ENCODE data around the gene DPY19L3. TPM values are rescaled to one million over a fixed set of nuclear protein-coding genes. Genes with fewer than 3 reads are reported as not detected.
A peak's percentile ranks its signal among the peaks of the same experiment; 100 is the strongest.
"Not testable (repeated sequence)": the region's sequence is repeated elsewhere in the genome, so short reads cannot be mapped to it uniquely, and the experiment has no call there.

The DPY19L3 gene
- total and polyA plus RNA-seq, 8 donors = 31.5 to 79.9 (median 67.0) TPM

DNA sequence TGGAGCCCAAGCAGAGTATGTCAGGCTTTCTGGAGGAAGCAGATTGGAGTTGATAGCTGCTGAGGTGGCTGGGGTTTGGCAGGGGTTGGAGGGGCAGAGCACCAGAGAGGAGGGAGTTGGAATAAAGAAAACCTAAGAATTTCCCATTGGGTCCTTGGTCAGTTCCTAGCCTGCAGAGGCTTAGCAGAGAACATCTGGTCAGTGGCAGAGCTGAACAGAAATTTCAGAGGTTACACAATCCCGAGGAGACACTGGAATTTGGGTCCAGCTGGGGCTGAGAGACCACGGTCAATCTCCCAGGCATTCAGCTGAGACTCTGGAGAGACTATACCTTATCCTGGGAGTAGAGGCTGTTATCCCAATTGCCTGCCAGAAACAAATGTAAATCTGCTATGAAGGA is 84.4 kb downstream of the DPY19L3 start:
- DNase-seq = no peak
- ATAC-seq = no peak
- TF ChIP-seq, protein P1, sequence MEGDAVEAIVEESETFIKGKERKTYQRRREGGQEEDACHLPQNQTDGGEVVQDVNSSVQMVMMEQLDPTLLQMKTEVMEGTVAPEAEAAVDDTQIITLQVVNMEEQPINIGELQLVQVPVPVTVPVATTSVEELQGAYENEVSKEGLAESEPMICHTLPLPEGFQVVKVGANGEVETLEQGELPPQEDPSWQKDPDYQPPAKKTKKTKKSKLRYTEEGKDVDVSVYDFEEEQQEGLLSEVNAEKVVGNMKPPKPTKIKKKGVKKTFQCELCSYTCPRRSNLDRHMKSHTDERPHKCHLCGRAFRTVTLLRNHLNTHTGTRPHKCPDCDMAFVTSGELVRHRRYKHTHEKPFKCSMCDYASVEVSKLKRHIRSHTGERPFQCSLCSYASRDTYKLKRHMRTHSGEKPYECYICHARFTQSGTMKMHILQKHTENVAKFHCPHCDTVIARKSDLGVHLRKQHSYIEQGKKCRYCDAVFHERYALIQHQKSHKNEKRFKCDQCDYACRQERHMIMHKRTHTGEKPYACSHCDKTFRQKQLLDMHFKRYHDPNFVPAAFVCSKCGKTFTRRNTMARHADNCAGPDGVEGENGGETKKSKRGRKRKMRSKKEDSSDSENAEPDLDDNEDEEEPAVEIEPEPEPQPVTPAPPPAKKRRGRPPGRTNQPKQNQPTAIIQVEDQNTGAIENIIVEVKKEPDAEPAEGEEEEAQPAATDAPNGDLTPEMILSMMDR (IDR thresholded peaks at IDR 0.05) = no peak

GRCh38 chr19:32497391-32497790 is 91.8 kb downstream of the DPY19L3 start:
- Histone ChIP-seq H3K36me3 (no peaks in the 10 kb centered on the region), H3K27ac (no peak overlapping the region), H3K27me3 (peaks cover 0 to 5% of the 10 kb centered on the region in 2 donors), H3K4me3 (no peak overlapping the region), H3K9me3 (no peaks in the 10 kb centered on the region), H3K4me1 (no peaks in the 10 kb centered on the region)
- ATAC-seq (no peak), DNase-seq (no peak)
- TF ChIP-seq, protein P1 (IDR thresholded peaks at IDR 0.05) = no peak
- intact Hi-C loops (cut with DNase I) = no loop called here

More for the DNA sequence above, 84.4 kb downstream of the DPY19L3 start:
- Histone ChIP-seq H3K36me3 (peaks cover 0 to 25% of the 10 kb centered on the region in 2 donors), H3K27me3 (no peaks in the 10 kb centered on the region), H3K4me3 (no peak overlapping the region), H3K4me1 (no peaks in the 10 kb centered on the region), H3K9me3 (peaks cover 0 to 4% of the 10 kb centered on the region in 2 donors), H3K27ac (no peak overlapping the region)
- intact Hi-C loops (cut with DNase I) = no loop called here

DNA sequence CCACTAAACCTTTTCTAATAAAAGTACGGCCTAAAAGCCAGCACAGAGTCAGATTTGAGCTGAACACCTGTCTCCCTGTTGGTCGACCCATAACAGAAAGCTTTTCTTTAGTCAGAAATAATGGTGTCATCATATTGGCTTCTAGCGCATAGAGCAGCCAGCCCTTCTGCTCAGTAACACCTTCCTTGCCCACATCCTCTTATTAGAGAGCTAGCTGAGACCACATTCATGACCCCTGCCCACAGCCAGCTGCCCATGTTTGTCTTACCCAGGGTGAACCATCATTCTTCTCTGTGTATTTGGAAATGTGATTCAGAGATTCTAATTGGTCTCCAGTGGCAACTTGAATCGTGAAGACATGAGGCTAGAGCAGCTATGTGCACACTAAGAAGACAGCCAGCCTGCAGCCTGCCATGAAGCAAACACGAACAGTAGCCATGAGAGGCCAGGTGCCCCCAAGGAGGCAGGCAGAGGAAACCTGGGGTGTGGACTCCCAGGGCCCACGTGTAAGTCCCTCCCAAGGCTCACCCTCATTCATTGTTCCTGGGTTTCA is 93.2 kb downstream of the DPY19L3 start:
- ATAC-seq (no peak), DNase-seq (no peak)
- Histone ChIP-seq H3K27me3 (peaks cover 0 to 5% of the 10 kb centered on the region in 2 donors), H3K27ac (no peak overlapping the region), H3K4me1 (no peaks in the 10 kb centered on the region), H3K4me3 (no peak overlapping the region), H3K9me3 (no peaks in the 10 kb centered on the region), H3K36me3 (no peaks in the 10 kb centered on the region)
- intact Hi-C loops (cut with DNase I) = no loop called here
- TF ChIP-seq, protein P1 (IDR thresholded peaks at IDR 0.05) = no peak

DNA sequence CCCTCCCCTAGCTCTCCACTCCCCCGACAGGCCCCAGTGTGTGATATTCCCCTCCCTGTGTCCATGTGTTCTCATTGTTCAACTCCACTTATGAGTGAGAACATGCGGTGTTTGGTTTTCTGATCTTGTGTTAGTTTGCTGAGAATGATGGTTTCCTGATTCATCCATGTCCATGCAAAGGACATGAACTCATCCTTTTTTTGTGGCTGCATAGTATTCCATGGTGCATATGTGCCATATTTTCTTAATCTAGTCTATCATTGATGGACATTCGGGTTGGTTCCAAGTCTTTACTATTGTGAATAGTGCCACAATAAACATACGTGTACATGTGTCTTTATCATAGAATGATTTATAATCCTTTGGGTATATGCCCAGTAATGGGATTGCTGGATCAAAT is 106.9 kb downstream of the DPY19L3 start:
- DNase-seq; ATAC-seq; H3K4me1 ChIP-seq; H3K4me3 ChIP-seq; H3K36me3 ChIP-seq; intact Hi-C loops (cut with DNase I); H3K27ac ChIP-seq; H3K27me3 ChIP-seq; H3K9me3 ChIP-seq: not testable (repeated sequence)

DNA sequence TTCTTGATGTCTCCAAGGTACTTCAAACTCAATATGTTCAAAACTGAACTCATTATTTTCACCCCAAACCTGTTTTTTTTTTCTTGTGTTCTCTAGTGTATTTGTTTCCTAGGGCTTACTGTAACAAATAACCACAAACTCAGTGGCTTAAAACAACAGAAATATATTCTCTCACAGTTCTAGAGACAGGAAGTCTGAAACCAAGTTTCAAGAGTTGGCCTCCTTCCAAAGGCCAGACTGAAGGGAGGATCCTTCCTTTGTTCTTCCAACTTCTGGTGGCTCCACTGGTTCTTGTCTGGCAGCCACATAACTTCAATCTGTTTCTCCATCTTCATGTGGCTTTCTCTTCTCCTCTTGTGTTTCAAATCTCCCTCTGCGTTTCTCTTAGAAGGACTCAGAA is 113.5 kb downstream of the DPY19L3 start:
- no peak overlapping the region for H3K4me3 ChIP-seq
- no peaks in the 10 kb centered on the region for H3K36me3 ChIP-seq
- peaks cover 0 to 4% of the 10 kb centered on the region in 2 donors for H3K27me3 ChIP-seq
- no peak for ATAC-seq
- DNase-seq = peak in 1 of 4 donors; percentile 2
- no peak overlapping the region for H3K27ac ChIP-seq
- H3K4me1 ChIP-seq = no peaks in the 10 kb centered on the region
- H3K9me3 ChIP-seq = peaks cover 0 to 4% of the 10 kb centered on the region in 2 donors
- intact Hi-C loops (cut with DNase I) = no loop called here
- TF ChIP-seq, protein P1 (IDR thresholded peaks at IDR 0.05) = no peak

- H3K9me3 ChIP-seq = peaks cover 0 to 7% of the 10 kb centered on the region in 2 donors
- DNase-seq = no peak
- no peak overlapping the region for H3K4me3 ChIP-seq
- intact Hi-C loops (cut with DNase I) = no loop called here
- no peaks in the 10 kb centered on the region for H3K36me3 ChIP-seq
- no peaks in the 10 kb centered on the region for H3K4me1 ChIP-seq
- TF ChIP-seq, protein P1 (IDR thresholded peaks at IDR 0.05) = no peak
- no peak for ATAC-seq
- H3K27ac ChIP-seq = no peak overlapping the region
- peaks cover 0 to 4% of the 10 kb centered on the region in 2 donors for H3K27me3 ChIP-seq
Observed at GRCh38 chr19:32522967-32523366, 117.4 kb downstream of the DPY19L3 start.

Data from left lung (tissue), 10 donors.